Measurements from ENCODE around the gene MEGF6. TPM values are rescaled to one million over a fixed set of nuclear protein-coding genes. Genes with fewer than 3 reads are reported as not detected.

MEGF6 gene
- polyA plus RNA-seq, 1 donor (not counting 4 experiments of a cell fraction or from before 2014, with no cell fraction given) = 0.24 TPM

GRCh38 chr1:3600354-3600753, 11.0 kb downstream of the MEGF6 start:
- H3K9ac ChIP-seq (ENCODE audit: control insufficient read depth, extremely low read depth, insufficient read depth, low read length) = no peak overlapping the region

GRCh38 chr1:3599816-3600215, 11.5 kb downstream of the MEGF6 start:
- Histone ChIP-seq H2AFZ (ENCODE audit: control insufficient read depth, low read length) (no peak overlapping the region), H3K79me2 (ENCODE audit: control insufficient read depth, insufficient read depth, low read length) (no peaks in the 10 kb centered on the region), H3K4me1 (ENCODE audit: control insufficient read depth, extremely low read depth, insufficient read depth, low read length) (peaks cover 6% of the 10 kb centered on the region), H3K9ac (ENCODE audit: control insufficient read depth, extremely low read depth, insufficient read depth, low read length) (no peak overlapping the region), H3K9me1 (ENCODE audit: control insufficient read depth, extremely low read depth, insufficient read depth, low read length) (no peaks in the 10 kb centered on the region), H3K4me3 (ENCODE audit: control insufficient read depth in 2 of 3, extremely low read depth in 1 of 3, insufficient read depth in 2 of 3, low read depth in 1 of 3, low read length in 3 of 3) (no peak overlapping the region), H3K27me3 (ENCODE audit: control insufficient read depth, extremely low read depth, insufficient read depth, low read length) (no peaks in the 10 kb centered on the region), H3K9me3 (ENCODE audit: control insufficient read depth, low read depth, low read length) (no peaks in the 10 kb centered on the region), H3K4me2 (ENCODE audit: control insufficient read depth, extremely low read depth, insufficient read depth, low read depth, low read length) (no peak overlapping the region), H3K27ac (ENCODE audit: control insufficient read depth, insufficient read depth, low read length) (no peak overlapping the region), H4K20me1 (ENCODE audit: control insufficient read depth, extremely low read depth, insufficient read depth, low read length) (no peaks in the 10 kb centered on the region), H3K36me3 (ENCODE audit: control insufficient read depth in 2 of 2, extremely low read depth in 1 of 2, insufficient read depth in 2 of 2, low read length in 2 of 2) (no peaks in the 10 kb centered on the region)
- TF ChIP-seq EZH2 (IDR thresholded peaks at IDR 0.05; ENCODE audit: low read length) (no peak), CTCF (optimal IDR thresholded peaks at IDR 0.05 in 1 of 3, IDR thresholded peaks at IDR 0.05 in 1 of 3, conservative IDR thresholded peaks at IDR 0.05 in 1 of 3; ENCODE audit: extremely low read depth in 1 of 3, insufficient read depth in 2 of 3, low read length in 3 of 3) (no peak)
- DNase-seq (ENCODE audit: low read depth, low spot score) = no peak
- FAIRE-seq = no peak
- dilution Hi-C loops (cut with MboI; ENCODE audit: extremely low pct_ligation_motif_present, low sequenced_read_pairs) = no loop called here

More at GRCh38 chr1:3600354-3600753, 11.0 kb downstream of the MEGF6 start:
- no peak for DNase-seq (ENCODE audit: low read depth, low spot score)
- no peaks in the 10 kb centered on the region for H3K9me3 ChIP-seq (ENCODE audit: control insufficient read depth, low read depth, low read length)
- no peak overlapping the region for H2AFZ ChIP-seq (ENCODE audit: control insufficient read depth, low read length)
- H3K4me2 ChIP-seq (ENCODE audit: control insufficient read depth, extremely low read depth, insufficient read depth, low read depth, low read length) = no peak overlapping the region
- H3K9me1 ChIP-seq (ENCODE audit: control insufficient read depth, extremely low read depth, insufficient read depth, low read length) = no peaks in the 10 kb centered on the region
- no peaks in the 10 kb centered on the region for H4K20me1 ChIP-seq (ENCODE audit: control insufficient read depth, extremely low read depth, insufficient read depth, low read length)
- H3K79me2 ChIP-seq (ENCODE audit: control insufficient read depth, insufficient read depth, low read length) = no peaks in the 10 kb centered on the region
- H3K4me3 ChIP-seq (ENCODE audit: control insufficient read depth in 2 of 3, extremely low read depth in 1 of 3, insufficient read depth in 2 of 3, low read depth in 1 of 3, low read length in 3 of 3) = no peak overlapping the region
- no peak for TF ChIP-seq CTCF (optimal IDR thresholded peaks at IDR 0.05 in 1 of 3, IDR thresholded peaks at IDR 0.05 in 1 of 3, conservative IDR thresholded peaks at IDR 0.05 in 1 of 3; ENCODE audit: extremely low read depth in 1 of 3, insufficient read depth in 2 of 3, low read length in 3 of 3)
- TF ChIP-seq EZH2 (IDR thresholded peaks at IDR 0.05; ENCODE audit: low read length) = no peak
- no peaks in the 10 kb centered on the region for H3K36me3 ChIP-seq (ENCODE audit: control insufficient read depth in 2 of 2, extremely low read depth in 1 of 2, insufficient read depth in 2 of 2, low read length in 2 of 2)
- dilution Hi-C loops (cut with MboI; ENCODE audit: extremely low pct_ligation_motif_present, low sequenced_read_pairs) = no loop called here
- no peaks in the 10 kb centered on the region for H3K27me3 ChIP-seq (ENCODE audit: control insufficient read depth, extremely low read depth, insufficient read depth, low read length)
- H3K27ac ChIP-seq (ENCODE audit: control insufficient read depth, insufficient read depth, low read length) = no peak overlapping the region
- H3K4me1 ChIP-seq (ENCODE audit: control insufficient read depth, extremely low read depth, insufficient read depth, low read length) = peaks cover 6% of the 10 kb centered on the region
- FAIRE-seq = no peak
